ENCODE results near the gene NEDD8.

The NEDD8 gene

GRCh38 chr14:24231263-24232120 is 675 bp downstream of the NEDD8 start:
- ChIA-PET CTCF (interaction anchor here (0.6 to 1.0 kb wide), 5 partner anchors 10 to 1160 kb away, joined by 3 to 6 read pairs (median 4); partner anchors contain the start of genes MDP1 and TINF2), POLR2A (interaction anchor here (0.6 to 0.8 kb wide), 2 partner anchors 11 to 95 kb away, joined by 3 read pairs; partner anchors contain the start of genes PSME1 and TINF2)
- Histone ChIP-seq H3K4me3 (ENCODE audit: low read depth, low read length) (peak overlapping the region; percentile 69), H3K27ac (ENCODE audit: extremely low read depth, low read depth, low read length) (peak overlapping the region; percentile 92), H3K4me1 (ENCODE audit: control insufficient read depth, insufficient read depth, low read length) (peaks cover 7% of the 10 kb centered on the region), H3K9me3 (ENCODE audit: control insufficient read depth, insufficient read depth, low read depth, low read length) (no peaks in the 10 kb centered on the region), H3K36me3 (ENCODE audit: control insufficient read depth in 2 of 2, insufficient read depth in 1 of 2, low read length in 2 of 2) (peaks cover 21 to 45% of the 10 kb centered on the region in 2 experiments)
- peak; percentile 11; the same call in 1 of the 2 replicates for TF ChIP-seq ZNF324 (tag by site-specific recombination; IDR thresholded peaks at IDR 0.05)
- TF ChIP-seq ZNF571 (tag by site-specific recombination; IDR thresholded peaks at IDR 0.05), result no peak
- peak; percentile 81 for TF ChIP-seq ZNF76 (tag by site-specific recombination; IDR thresholded peaks at IDR 0.05; ENCODE audit: borderline replicate concordance, low read depth)
- TF ChIP-seq, protein P1, sequence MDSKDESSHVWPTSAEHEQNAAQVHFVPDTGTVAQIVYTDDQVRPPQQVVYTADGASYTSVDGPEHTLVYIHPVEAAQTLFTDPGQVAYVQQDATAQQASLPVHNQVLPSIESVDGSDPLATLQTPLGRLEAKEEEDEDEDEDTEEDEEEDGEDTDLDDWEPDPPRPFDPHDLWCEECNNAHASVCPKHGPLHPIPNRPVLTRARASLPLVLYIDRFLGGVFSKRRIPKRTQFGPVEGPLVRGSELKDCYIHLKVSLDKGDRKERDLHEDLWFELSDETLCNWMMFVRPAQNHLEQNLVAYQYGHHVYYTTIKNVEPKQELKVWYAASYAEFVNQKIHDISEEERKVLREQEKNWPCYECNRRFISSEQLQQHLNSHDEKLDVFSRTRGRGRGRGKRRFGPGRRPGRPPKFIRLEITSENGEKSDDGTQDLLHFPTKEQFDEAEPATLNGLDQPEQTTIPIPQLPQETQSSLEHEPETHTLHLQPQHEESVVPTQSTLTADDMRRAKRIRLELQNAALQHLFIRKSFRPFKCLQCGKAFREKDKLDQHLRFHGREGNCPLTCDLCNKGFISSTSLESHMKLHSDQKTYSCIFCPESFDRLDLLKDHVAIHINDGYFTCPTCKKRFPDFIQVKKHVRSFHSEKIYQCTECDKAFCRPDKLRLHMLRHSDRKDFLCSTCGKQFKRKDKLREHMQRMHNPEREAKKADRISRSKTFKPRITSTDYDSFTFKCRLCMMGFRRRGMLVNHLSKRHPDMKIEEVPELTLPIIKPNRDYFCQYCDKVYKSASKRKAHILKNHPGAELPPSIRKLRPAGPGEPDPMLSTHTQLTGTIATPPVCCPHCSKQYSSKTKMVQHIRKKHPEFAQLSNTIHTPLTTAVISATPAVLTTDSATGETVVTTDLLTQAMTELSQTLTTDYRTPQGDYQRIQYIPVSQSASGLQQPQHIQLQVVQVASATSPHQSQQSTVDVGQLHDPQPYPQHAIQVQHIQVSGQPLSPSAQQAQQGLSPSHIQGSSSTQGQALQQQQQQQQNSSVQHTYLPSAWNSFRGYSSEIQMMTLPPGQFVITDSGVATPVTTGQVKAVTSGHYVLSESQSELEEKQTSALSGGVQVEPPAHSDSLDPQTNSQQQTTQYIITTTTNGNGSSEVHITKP (tag by site-specific recombination; IDR thresholded peaks at IDR 0.05), result peak; percentile 93
- peak; percentile 86 for TF ChIP-seq ZBTB48 (tag by site-specific recombination; IDR thresholded peaks at IDR 0.05)

GRCh38 chr14:24228902-24229301 is 3.3 kb downstream of the NEDD8 start:
- Histone ChIP-seq H3K36me3 (ENCODE audit: control insufficient read depth in 2 of 2, insufficient read depth in 1 of 2, low read length in 2 of 2) (peaks cover 23 to 31% of the 10 kb centered on the region in 2 experiments), H3K4me3 (ENCODE audit: low read depth, low read length) (no peak overlapping the region), H3K4me1 (ENCODE audit: control insufficient read depth, insufficient read depth, low read length) (peaks cover 7% of the 10 kb centered on the region), H3K27ac (ENCODE audit: extremely low read depth, low read depth, low read length) (no peak overlapping the region), H3K9me3 (ENCODE audit: control insufficient read depth, insufficient read depth, low read depth, low read length) (no peaks in the 10 kb centered on the region)
- TF ChIP-seq ZNF169 (tag by site-specific recombination; IDR thresholded peaks at IDR 0.05), result no peak
- no peak for TF ChIP-seq ZNF24 (tag by site-specific recombination; IDR thresholded peaks at IDR 0.05)
- no peak for TF ChIP-seq ZNF426 (tag by site-specific recombination; IDR thresholded peaks at IDR 0.05)
- TF ChIP-seq, protein P2, sequence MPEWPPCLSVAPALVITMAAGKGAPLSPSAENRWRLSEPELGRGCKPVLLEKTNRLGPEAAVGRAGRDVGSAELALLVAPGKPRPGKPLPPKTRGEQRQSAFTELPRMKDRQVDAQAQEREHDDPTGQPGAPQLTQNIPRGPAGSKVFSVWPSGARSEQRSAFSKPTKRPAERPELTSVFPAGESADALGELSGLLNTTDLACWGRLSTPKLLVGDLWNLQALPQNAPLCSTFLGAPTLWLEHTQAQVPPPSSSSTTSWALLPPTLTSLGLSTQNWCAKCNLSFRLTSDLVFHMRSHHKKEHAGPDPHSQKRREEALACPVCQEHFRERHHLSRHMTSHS (tag by site-specific recombination; IDR thresholded peaks at IDR 0.05), result no peak
- no peak for TF ChIP-seq ZBTB26 (tag by site-specific recombination; optimal IDR thresholded peaks at IDR 0.05)
- TF ChIP-seq ZNF394 (tag by site-specific recombination; IDR thresholded peaks at IDR 0.05; ENCODE audit: borderline replicate concordance), result no peak
- TF ChIP-seq ZFP41 (tag by site-specific recombination; IDR thresholded peaks at IDR 0.05; ENCODE audit: borderline replicate concordance), result no peak
- TF ChIP-seq, protein P3, sequence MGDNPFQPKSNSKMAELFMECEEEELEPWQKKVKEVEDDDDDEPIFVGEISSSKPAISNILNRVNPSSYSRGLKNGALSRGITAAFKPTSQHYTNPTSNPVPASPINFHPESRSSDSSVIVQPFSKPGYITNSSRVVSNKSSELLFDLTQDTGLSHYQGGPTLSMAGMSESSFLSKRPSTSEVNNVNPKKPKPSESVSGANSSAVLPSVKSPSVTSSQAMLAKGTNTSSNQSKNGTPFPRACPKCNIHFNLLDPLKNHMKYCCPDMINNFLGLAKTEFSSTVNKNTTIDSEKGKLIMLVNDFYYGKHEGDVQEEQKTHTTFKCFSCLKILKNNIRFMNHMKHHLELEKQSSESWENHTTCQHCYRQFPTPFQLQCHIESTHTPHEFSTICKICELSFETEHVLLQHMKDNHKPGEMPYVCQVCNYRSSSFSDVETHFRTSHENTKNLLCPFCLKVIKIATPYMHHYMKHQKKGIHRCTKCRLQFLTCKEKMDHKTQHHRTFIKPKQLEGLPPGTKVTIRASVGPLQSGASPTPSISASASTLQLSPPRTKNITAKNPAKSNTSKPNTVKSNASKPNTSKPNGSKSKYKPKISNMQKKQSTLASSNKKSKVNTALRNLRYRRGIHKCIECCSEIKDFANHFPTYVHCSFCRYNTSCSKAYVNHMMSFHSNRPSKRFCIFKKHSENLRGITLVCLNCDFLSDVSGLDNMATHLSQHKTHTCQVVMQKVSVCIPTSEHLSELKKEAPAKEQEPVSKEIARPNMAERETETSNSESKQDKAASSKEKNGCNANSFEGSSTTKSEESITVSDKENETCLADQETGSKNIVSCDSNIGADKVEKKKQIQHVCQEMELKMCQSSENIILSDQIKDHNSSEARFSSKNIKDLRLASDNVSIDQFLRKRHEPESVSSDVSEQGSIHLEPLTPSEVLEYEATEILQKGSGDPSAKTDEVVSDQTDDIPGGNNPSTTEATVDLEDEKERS (tag by site-specific recombination; IDR thresholded peaks at IDR 0.05), result no peak
- TF ChIP-seq, protein P1 (tag by site-specific recombination; IDR thresholded peaks at IDR 0.05), result no peak
- TF ChIP-seq, protein P4, sequence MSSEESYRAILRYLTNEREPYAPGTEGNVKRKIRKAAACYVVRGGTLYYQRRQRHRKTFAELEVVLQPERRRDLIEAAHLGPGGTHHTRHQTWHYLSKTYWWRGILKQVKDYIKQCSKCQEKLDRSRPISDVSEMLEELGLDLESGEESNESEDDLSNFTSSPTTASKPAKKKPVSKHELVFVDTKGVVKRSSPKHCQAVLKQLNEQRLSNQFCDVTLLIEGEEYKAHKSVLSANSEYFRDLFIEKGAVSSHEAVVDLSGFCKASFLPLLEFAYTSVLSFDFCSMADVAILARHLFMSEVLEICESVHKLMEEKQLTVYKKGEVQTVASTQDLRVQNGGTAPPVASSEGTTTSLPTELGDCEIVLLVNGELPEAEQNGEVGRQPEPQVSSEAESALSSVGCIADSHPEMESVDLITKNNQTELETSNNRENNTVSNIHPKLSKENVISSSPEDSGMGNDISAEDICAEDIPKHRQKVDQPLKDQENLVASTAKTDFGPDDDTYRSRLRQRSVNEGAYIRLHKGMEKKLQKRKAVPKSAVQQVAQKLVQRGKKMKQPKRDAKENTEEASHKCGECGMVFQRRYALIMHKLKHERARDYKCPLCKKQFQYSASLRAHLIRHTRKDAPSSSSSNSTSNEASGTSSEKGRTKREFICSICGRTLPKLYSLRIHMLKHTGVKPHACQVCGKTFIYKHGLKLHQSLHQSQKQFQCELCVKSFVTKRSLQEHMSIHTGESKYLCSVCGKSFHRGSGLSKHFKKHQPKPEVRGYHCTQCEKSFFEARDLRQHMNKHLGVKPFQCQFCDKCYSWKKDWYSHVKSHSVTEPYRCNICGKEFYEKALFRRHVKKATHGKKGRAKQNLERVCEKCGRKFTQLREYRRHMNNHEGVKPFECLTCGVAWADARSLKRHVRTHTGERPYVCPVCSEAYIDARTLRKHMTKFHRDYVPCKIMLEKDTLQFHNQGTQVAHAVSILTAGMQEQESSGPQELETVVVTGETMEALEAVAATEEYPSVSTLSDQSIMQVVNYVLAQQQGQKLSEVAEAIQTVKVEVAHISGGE (tag by site-specific recombination; conservative IDR thresholded peaks at IDR 0.05; ENCODE audit: low read depth), result no peak
- ChIA-PET CTCF (interaction anchor here (0.7 to 1.8 kb wide), 5 partner anchors 8 to 598 kb away, joined by 3 to 4 read pairs (median 3); partner anchors contain the start of gene MDP1), POLR2A (interaction anchor here (1.9 kb wide), 1 partner anchor 34 kb away, joined by 6 read pairs; the partner anchor contains the start of gene TM9SF1)

Measured in HEK293 (cell line).